HL-60 (cell line): ENCODE data around the gene MIX23.

ENCODE experiments used
- GABPA ChIP-seq: IDR thresholded peaks from 2 replicates; pipeline ENCODE4 v1.6.1; 2012; ENCODE audit warnings: low read depth
- POLR2AphosphoS5 ChIP-seq: IDR thresholded peaks from 2 replicates; pipeline ENCODE4 v1.6.1; 2012; ENCODE audit warnings: low read depth
- TF ChIP-seq, protein P1 (sequence below): IDR thresholded peaks from one replicate; pipeline ENCODE4 v1.5.1; 2011; ENCODE audit warnings: low read length, control low read depth, inconsistent platforms; ENCODE audit not compliant: insufficient read depth
- TF ChIP-seq, protein P2 (sequence below): IDR thresholded peaks from 2 replicates; pipeline ENCODE4 v1.6.1; 2012; ENCODE audit warnings: low read depth; ENCODE audit not compliant: insufficient replicate concordance

DNA sequence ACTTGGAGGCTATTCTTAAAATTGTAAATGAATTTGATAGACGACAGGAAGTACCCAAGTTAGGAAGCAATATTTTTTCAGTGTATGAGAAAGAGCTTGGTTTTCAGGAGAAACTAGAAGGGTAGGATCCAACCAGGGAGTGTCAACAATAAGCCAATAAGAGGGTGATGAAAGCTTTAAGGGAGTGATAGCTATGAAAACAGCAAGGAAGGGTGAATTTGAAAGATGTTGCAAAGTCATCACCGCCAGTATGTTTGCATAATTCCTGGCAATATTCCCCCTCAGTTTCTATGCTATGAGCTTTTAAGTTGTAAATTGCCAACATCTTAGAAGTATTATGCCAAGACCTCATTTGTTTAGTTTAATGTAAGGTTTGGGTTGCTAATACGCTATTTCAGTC lies 69.8 kb downstream of the MIX23 start:
- TF ChIP-seq, protein P1, sequence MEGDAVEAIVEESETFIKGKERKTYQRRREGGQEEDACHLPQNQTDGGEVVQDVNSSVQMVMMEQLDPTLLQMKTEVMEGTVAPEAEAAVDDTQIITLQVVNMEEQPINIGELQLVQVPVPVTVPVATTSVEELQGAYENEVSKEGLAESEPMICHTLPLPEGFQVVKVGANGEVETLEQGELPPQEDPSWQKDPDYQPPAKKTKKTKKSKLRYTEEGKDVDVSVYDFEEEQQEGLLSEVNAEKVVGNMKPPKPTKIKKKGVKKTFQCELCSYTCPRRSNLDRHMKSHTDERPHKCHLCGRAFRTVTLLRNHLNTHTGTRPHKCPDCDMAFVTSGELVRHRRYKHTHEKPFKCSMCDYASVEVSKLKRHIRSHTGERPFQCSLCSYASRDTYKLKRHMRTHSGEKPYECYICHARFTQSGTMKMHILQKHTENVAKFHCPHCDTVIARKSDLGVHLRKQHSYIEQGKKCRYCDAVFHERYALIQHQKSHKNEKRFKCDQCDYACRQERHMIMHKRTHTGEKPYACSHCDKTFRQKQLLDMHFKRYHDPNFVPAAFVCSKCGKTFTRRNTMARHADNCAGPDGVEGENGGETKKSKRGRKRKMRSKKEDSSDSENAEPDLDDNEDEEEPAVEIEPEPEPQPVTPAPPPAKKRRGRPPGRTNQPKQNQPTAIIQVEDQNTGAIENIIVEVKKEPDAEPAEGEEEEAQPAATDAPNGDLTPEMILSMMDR = no peak
- TF ChIP-seq, protein P2, sequence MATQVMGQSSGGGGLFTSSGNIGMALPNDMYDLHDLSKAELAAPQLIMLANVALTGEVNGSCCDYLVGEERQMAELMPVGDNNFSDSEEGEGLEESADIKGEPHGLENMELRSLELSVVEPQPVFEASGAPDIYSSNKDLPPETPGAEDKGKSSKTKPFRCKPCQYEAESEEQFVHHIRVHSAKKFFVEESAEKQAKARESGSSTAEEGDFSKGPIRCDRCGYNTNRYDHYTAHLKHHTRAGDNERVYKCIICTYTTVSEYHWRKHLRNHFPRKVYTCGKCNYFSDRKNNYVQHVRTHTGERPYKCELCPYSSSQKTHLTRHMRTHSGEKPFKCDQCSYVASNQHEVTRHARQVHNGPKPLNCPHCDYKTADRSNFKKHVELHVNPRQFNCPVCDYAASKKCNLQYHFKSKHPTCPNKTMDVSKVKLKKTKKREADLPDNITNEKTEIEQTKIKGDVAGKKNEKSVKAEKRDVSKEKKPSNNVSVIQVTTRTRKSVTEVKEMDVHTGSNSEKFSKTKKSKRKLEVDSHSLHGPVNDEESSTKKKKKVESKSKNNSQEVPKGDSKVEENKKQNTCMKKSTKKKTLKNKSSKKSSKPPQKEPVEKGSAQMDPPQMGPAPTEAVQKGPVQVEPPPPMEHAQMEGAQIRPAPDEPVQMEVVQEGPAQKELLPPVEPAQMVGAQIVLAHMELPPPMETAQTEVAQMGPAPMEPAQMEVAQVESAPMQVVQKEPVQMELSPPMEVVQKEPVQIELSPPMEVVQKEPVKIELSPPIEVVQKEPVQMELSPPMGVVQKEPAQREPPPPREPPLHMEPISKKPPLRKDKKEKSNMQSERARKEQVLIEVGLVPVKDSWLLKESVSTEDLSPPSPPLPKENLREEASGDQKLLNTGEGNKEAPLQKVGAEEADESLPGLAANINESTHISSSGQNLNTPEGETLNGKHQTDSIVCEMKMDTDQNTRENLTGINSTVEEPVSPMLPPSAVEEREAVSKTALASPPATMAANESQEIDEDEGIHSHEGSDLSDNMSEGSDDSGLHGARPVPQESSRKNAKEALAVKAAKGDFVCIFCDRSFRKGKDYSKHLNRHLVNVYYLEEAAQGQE = no peak
- TF ChIP-seq POLR2AphosphoS5 (no peak), GABPA (no peak)
